NCI-H187 treated with DMSO at 0.1 percent for 48 hours (cell line): ENCODE measurements around the gene CYP4F12.

ENCODE experiments used
- DNase-seq: peaks from one replicate; lab custom pipeline; 2025; lab: John Stamatoyannopoulos, UW

Gene CYP4F12, protein sequence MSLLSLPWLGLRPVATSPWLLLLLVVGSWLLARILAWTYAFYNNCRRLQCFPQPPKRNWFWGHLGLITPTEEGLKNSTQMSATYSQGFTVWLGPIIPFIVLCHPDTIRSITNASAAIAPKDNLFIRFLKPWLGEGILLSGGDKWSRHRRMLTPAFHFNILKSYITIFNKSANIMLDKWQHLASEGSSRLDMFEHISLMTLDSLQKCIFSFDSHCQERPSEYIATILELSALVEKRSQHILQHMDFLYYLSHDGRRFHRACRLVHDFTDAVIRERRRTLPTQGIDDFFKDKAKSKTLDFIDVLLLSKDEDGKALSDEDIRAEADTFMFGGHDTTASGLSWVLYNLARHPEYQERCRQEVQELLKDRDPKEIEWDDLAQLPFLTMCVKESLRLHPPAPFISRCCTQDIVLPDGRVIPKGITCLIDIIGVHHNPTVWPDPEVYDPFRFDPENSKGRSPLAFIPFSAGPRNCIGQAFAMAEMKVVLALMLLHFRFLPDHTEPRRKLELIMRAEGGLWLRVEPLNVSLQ

DNA sequence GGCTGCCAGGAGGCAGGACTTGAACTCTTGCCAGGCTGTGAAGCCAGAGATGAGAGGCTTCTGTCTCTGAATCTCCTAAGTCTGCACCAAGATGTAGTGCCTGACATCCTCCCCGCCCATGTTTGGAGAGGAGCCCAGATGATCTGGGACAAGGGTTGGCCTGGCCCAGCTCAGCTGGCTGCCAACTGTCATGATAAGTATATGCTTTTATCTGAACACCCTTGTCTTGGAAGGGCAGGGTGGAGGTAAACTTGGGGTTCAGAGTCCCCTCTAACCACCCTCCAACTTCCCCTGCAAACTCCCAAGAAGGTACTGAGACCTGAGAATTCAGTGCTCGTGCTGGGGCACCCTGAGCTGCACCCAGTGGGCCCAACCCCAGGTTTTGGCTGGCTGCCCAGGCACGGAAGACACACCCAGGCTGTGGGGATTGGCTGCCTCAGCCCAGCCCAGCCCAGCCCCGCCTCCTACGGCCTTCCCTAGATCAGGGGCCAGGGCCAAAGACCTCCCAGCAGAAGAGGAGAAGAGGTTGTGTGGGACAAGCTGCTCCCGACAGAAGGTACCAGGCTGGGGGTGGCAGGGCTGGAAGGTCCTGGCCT, at the start of gene CYP4F12:
CYP4F12 (plus strand) TSS at position 508 of the 596 bp plus-strand sequence. CDS start 443 bp downstream, outside the sequence.
- DNase-seq, result no peak

DNA sequence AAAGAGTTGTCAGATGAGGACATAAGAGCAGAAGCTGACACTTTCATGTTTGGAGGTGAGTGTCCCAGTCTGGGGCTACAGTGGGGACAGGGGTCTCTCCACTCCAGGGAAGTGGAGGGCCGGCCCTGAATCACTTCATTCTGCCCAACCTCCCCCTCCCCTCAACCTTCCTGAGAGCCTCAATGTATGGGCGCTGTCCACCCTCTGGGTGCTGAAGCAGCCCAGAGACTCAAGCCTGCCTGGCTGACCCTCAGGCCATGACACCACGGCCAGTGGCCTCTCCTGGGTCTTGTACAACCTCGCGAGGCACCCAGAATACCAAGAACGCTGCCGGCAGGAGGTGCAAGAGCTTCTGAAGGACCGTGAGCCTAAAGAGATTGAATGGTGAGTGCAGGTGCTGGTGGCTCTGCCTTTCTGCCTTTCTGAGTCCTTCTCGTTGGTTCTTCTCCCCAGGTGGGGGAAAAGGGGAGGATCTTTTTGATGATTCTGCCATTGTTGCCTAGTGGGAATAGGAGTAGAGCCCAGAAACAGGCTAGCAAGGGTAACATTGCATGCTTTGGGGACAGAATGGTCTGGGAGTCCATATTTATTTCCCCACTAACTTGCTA, 49.1 kb upstream of the CYP4F12 start:
- DNase-seq, result no peak

DNA sequence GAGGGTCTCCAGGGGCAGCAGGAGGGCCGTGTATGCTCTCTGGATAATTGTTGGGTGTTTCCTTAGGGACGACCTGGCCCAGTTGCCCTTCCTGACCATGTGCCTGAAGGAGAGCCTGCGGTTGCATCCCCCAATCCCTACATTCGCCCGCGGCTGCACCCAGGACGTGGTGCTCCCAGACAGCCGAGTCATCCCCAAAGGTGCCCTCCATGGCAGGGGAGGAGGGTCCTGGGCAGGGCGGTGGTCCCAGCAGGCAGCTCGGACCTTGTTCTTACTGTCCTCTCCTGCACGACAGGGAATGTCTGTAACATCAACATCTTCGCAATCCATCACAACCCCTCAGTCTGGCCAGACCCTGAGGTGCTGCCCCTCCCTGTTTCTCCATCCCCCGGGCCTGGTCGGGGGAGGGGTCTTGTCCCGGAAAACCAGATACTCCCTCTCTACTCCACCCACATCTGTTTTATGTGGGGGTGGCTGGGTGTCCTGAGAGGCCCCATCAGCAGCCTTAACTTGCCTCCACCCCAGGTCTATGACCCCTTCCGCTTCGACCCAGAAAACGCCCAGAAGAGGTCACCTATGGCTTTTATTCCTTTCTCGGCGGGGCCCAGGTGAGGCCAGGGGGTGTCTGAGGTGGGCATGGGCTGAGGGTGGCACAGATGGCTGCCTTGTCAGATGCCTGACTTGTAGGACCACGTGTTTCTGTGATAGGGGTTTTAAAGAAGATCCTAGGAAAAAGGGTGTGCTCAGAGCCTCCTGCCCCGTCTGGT, 44.5 kb upstream of the CYP4F12 start:
- no peak for DNase-seq

DNA sequence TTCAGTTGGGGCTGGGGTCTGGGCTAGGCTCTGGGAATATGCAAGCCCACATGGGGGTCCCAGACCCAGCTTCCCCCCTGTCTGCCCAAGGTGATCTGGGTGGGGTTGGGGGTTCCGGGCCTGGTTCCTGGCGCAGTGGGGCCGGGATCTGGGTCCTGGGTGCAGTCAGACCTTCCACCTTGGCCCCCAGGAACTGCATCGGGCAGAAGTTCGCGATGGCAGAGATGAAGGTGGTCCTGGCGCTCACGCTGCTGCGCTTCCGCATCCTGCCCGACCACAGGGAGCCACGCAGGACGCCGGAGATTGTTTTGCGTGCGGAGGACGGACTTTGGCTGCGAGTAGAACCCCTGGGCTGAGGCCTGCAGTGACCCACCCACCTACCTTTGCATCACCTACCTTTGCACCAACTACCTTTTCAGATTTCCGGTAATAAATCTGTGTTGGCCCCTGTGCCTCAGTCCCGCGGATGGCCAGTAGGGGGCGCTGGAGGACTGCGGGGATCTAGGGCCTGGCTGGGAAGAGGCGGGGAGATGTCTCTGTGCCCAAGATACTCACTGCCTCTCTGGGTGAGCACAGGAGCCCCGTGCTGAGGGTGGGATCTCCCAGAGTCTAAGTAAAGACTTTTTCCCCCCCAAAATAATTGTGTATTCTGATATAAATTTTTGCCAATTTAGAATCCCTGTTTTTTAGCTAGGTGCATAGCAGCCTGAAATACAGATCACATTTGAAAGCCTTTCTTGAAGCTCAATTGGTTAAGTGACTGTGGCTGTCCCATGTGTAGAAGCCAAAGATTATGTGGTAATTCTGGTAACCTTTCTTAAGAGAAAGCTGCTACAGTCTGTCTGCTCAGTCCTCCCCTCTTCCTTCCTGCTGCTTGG, 43.6 kb upstream of the CYP4F12 start:
- no peak for DNase-seq

DNA sequence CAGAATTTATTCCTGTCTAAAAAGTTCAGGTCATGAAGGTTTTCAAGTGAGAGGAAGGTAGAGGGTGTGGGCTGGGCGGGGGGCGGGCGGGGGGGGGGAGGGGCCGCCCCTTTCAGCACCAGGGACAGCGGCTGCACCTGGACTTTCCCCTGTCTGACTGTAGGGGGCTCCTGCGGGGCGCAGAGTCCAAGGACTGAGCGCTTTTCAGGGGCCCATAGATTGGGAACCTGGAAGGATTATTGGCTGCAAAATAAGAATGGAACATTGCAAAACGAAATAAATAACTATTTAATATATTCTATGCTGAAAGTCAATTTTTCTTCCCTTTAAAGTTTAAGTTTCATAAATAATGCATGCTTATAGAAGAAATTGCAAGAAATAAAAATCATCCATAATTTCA, 41.1 kb upstream of the CYP4F12 start:
- DNase-seq, result no peak

DNA sequence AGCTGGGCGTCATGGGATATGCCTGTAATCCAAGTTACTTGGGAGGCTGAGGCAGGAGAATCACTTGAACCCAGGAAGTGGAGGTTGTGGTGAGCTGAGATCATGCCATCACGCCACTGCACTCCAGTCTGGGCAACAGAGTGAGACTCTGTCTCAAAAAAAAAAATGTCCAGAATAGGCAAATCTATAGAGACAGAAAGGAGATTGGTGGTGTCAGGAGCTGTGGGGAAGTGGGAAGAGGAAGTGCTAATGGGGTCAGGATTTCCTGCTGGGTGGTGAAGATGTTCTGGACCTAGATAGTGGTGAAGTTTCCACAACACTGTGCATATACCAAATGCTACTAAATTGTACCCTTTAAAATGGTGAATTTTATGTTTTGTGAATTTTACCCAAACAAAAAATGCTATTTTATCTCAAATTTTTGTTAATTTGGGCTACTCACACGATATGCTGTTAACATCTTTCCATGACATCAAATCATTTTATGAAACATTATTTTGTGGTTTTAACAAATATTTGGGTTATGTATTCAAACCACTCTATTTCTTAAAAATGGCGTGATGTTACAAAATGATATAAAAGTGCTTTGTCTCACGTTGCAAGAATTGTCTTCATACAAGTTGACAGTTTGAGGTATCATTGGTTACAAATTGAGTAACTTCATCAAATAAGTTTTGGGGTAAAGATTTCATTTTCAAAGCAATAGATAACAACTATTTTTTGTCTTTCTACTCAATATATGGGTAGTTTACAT, 39.6 kb upstream of the CYP4F12 start:
- DNase-seq, result no peak

DNA sequence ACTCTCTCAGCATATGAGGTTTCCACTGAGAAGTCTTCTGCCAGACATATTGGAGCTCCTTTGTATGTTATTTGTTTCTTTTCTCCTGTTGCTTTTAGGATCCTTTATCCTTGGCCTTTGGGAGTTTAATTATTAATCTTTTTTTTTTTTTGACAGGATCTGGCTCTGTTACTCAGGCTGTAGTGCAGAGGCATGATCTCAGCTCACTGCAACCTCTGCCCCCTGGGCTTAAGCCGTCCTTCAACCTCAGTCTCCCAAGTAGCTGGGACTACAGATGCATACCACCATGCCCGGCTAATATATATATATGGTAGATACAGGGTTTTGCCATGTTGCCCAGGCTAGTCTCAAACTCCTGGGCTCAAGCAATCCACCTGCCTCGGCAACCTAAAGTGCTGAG, 38.8 kb upstream of the CYP4F12 start:
- DNase-seq, result no peak

DNA sequence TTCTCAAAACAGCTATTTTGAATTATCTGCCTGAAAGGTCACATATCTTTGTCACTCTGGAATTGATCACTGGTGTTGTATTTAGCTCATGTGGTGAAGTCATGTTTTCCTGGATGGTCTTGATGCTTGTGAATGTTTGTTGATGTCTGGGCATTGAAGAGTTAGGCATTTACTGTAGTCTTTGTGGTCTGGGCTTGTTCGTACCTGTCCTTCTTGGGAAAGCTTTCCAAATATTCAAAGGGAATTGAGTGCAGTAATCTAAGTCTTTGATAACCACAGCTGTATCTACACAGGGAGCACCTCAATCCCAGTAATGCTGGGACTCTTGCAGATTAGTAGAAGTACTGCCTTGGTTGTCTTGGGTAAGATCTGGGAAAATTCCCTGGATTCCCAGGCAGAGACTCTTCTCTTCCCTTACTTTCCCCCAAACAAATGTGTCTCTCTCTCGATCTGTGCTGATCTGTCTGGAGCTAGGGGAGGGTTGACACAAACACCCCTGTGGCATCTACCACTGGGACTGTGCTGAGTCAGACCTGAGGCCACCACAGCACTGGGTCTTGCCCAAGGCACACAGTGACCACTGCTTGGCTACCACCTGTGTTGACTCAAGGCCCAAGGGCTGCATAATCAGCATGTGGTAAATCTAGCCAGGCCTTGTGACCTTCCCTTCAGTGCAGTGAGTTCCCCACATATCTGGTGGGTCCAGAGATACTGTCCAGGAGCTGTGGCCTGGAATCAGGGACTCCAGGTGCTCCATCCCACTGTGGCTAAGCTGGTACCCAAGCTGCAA, 37.7 kb upstream of the CYP4F12 start:
- no peak for DNase-seq

DNA sequence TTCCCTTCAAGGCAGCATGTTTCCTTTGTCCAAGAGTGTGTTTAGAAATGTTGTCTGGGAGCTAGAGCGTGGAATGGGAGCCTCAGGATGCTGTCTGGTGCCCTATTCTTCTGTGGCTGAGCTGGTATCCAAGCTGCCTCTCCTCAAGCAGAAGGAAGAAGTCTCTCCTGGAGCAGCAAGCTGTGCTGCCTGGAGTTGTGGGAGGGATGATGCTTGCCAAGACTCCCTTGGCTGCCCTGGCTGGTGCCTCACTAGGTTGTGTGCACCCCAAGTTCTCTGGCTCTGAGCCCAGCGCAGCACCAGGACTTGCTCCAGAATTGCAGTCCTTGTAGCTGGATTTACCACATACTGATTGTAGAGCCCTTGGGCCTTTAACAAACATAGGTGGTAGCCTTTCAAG, 36.9 kb upstream of the CYP4F12 start:
- no peak for DNase-seq

DNA sequence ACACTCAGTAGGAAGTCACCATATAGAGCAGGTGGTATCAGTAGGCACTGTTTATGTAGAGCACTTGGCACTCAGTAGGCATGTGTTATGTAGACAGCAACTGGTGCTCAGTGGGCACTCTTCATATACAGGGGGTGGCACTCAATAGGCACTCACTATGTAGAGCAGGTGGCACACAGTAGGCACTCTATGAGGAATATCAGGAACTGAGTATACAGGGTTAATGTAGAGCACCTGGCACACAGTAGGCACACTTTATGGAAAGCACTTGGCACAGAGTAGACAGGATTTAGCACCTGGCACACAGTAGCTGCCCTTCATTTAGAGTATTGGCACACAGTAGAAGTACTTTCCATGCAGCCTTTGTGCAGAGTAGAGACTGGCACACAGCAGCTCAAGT, 33.3 kb upstream of the CYP4F12 start:
- no peak for DNase-seq

DNA sequence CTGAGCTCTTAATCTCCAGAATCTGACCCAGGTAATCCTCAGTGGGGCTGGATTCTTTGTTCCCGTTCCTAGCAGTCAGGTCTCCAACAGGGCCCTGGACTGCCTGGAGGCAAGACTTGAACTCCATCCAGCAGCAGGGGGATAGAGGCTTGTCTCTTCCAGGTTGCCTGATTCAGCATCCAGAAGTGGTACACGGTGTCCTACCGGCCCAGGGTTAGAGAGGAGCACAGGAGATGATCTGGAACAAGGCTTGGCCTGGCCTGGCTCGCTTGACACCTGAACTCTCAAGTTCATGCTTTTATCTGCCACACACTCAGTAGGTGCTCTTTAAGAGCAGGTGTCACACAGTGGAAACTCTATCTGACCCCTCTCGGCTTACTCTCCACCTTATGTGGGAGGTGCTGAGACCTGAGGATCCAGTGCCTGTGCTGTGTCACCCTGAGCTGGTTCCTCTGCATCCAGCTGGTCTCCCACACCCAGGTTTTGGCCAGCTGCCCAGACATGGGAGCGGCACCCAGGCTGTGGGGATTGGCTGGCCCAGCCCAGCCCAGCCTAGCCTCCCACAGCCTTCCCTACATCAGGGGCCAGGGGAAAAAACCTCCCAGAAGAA, 32.5 kb upstream of the CYP4F12 start, which contains the start of gene CYP4F3:
CYP4F3 (plus strand) TSS at position 604 of the 610 bp plus-strand sequence. CDS start 519 bp downstream, outside the sequence.
- no peak for DNase-seq

DNA sequence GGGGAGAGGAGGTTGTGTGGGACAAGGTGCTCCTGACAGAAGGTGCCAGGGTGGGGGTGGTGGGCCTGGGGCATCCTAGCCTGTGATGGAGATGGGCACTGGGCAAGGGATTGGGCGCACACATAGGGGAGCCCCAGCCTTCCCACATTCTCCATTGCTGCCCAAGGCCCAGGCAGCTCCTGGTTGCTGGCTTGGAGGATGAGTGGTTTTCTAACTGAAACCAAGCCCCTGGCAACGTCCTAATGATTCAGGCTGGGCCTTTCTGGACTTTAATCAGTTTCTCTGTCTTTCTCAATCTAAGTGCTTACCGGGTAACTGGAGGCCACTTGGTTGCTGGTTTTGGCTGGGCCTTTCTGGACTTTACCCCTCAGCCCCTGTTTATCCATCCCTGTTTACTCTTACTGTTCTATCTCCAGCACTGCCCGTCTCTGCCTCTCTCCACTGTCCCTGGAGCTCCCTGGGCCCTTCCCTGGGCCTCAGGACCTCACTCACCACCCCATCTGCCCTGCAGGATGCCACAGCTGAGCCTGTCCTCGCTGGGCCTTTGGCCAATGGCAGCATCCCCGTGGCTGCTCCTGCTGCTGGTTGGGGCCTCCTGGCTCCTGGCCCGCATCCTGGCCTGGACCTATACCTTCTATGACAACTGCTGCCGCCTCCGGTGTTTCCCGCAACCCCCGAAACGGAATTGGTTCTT, 31.8 kb upstream of the CYP4F12 start:
- DNase-seq, result no peak

DNA sequence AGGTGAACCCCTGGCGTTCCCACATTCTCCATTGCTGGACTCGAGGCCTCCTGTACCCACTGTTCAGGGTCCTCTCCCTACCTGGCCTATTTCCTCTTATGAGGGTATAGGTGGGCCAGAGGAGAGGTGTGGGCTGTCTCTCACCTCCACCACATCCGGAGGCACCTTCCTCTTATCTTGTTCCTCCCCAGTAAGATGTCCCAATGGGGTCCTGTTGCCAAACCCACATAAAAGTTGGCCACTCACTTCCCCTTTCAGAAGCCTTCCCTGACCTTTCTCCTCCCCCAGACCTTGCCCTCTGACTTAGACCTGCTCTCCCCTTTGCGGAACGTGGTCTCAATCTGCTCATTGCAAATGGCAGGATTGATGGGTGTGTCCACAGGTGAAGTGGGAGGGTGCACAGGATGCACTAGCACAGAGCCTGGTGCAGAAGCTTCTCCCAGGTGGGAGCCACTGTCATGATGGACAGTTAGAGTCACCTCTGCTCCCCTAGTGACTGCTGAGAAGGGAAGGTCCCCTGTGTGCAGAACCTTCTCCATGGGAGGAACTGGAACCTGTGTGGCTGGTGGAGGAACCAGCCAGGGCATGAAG, 30.9 kb upstream of the CYP4F12 start:
- DNase-seq, result no peak

DNA sequence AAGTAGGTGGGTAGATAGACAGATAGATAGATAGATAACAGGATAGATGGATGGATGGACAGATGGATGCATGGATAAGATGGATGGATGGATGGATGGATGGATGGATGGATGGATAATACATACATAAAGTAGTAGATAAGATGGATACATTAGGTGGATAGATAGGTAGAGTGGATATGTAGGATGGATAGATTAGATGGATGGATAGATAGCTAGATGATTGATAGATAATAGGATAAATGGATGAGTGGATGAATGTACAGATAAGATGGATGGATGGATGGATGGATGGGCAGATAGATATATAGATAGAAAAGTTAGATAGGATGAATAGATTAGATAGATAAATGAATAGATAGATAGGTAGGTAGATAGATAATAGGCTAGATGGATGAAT, 30.1 kb upstream of the CYP4F12 start:
- DNase-seq, result no peak

DNA sequence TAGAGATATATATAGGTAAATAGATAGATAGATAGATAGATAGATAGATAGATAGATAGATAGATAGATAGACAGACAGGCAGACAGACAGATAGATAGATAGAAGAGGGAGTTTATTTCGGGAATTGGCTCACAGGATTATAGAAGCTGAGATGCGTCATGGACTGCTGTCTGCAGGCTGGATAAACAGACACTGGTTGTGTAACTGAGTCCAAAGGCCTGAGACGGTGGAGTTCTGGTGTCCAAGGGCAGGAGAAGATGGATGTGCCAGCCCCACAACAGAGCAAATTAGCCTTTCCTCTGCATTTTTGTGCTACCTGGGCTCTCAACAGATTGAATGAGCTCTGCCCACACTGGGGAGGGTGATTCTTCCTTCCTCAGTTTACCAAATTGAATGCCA, 29.5 kb upstream of the CYP4F12 start:
- DNase-seq, result no peak

DNA sequence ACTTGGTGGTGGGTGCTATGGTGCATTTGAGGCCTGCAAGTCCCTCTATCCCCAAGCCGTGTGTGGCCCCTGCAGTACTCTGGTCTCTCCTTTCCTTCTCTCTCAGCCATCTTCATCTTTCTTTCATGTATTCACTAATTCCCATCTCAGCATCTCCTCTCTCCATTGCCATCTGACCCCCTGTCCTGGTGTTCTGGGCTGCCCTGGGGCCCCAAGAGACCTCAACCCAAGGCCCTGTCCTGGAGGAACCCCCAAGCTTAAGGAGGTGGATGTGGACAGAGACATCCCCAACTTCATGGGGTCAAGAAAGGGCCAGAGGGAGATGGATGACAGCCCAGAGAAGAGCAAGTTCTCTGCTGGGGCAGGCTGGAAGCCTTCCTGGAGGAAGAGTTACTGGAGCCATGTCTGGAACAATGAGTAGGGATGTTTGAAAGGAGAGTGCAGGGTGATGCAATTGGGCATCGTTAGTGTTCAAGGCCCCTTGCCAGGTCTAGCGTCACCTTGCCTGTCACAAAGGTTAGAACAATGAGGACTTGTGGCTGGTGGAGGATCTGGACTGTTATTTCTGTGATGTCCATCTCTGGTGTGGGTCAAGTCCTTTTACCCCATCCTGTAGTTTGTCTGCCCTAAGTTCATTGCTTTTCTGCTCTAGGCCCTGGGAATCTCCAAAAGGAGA, 28.7 kb upstream of the CYP4F12 start:
- DNase-seq, result no peak

DNA sequence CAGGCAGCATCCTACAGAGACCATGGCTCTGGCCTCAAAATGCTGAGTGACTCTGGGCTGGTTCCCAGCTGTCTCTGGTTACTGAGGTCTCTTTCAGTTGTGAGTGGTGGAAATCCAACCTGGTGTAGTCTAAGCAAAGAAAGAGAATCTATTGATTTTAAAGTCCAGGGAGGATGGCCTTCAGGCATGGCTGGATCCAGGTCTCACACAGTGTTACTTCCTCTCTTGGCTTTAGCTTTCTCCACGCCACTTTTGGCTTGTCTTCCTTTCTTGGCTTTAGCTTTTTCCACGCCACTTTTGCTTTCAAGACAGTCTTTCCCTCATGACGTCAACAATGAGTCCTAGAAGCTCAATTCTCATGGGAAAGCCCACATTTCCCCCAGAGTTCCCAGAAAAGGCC, 28.1 kb upstream of the CYP4F12 start:
- no peak for DNase-seq

DNA sequence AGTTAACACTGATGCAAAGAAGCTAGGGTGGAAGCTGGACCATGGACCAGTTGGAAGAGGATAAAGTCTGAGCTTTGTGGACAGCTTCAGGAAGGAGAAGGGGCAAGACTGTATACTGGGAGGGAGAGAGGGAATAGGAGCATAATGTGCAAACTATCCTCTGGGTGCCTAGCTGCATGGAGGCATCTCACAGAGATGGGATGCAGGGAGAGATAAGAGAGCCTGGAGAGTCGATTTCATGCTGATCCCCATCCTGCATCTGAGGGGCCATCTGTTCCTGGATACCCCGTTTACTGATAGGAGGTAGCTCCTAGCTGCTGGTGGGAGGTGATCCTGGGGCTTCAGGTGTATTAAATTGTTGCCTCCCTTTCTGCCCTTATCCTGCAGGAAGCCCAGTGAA, 23.4 kb upstream of the CYP4F12 start:
- no peak for DNase-seq
